Cardiac fibroblast (primary cell): ENCODE results near the gene CHCHD6.
A peak's percentile ranks its signal among the peaks of the same experiment; 100 is the strongest.

Source experiments
- DNase-seq, 2 donors: peaks; one replicate each; pipeline versions ENCODE4 v3.0.0 to v3.0.0-alpha.2; 2010; ENCODE audit warnings: low read depth in 2 of 2
- H3K4me3 ChIP-seq, 2 donors: replicated peaks in 1 of 2; 1 replicate in 1 of 2; 2 replicates in 1 of 2; pipeline ENCODE4 v1.5.1; 2011; ENCODE audit warnings: low read depth in 2 of 2, low read length in 2 of 2, mild to moderate bottlenecking in 2 of 2, moderate library complexity in 1 of 2
- CTCF ChIP-seq: IDR thresholded peaks from one replicate; pipeline ENCODE4 v1.5.1; 2011; ENCODE audit warnings: low read depth, mild to moderate bottlenecking, low read length, inconsistent platforms

Gene CHCHD6

GRCh38 chr3:126983276-126983652 lies 279.2 kb downstream of the CHCHD6 start:
- TF ChIP-seq CTCF = no peak
- DNase-seq = peak in 1 of 2 donors; percentile 12
- H3K4me3 ChIP-seq = peak overlapping the region; percentile 68 to 78

- no peak for TF ChIP-seq CTCF
- DNase-seq = peak; percentile 36 to 43
- H3K4me3 ChIP-seq = peak overlapping the region; percentile 68 to 78
Observed at GRCh38 chr3:126983653-126984390, 279.8 kb downstream of the CHCHD6 start.

DNA sequence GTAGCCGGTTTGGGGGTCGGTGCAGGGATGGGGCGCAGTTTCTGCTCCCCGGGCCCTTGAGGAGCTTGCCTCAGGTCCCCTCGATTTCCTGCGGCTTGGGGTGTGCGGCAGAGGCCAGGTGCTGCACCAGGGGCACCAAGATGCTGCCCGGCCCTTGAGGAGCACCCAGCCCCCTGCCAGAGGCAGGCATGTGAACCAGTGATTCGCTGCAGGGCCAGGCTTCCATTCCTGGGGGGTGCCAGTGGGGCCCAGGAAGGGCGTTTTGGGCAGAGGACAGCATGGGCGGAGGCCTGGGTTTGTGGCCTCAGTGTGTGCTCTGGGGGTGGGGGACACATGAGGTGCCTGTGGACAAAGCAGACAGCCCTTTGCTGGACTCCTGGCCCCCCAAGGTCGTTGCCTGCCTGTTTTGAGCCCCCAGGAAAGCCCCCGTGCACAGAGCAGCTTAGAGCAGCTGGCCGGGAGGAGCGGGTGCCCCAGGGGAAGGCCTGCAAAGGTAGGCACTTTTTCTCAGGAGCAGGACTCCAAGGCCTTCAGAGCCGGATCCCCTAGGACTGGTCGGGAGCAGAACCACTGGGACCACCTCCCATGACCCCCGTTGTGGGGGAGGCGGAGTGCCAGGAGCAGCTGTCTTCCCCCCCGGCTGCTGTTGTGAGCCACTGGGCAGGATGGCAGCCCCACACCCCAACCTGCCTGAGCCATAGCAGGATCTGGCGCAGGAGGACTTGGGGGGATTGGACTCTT lies 280.5 kb downstream of the CHCHD6 start:
- H3K4me3 ChIP-seq = peak overlapping the region; percentile 68 to 78
- TF ChIP-seq CTCF = no peak
- no peak for DNase-seq

DNA sequence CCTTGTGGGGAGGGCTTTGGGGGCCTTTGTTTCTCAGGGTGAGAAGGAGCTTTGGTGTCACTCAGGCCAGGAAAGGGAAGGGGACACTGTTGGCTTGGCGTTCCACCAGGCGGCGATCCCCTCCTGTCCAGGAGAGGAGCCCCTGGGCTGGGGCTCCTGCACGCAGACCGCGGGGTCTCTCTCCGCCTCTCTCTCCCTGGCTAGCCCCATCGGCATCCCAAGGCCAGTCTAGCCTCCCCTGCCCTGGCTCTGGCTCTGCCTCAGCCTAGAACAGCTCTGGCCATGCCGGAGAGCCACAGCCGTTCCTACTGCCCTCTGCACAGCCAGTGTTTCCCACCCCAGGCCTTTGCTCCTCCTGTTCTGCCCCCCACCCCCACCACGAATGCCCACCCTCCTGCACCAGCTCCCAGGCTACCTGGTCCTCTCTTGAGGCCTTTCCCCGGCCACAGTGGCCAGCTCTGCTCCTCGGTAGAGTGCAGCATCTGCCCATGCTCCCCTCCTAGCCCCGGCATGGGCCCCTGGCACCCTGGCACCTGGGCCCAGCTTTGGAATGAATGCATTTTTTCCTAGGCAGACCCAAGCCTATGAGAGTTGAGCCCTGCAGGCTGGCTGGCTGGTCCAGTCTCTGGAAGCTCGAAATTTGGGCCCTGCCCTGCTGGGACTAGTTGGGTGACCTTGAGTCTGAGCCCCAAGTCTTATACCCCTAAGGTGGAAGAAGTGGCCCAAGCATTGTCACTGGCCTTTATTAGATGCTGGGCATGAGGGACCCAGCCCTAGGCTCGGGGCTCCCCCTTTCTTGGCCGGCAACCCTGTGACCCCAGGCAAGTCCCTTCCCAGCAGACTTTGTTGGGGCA lies 281.3 kb downstream of the CHCHD6 start:
- no peak overlapping the region for H3K4me3 ChIP-seq
- TF ChIP-seq CTCF = no peak
- no peak for DNase-seq

DNA sequence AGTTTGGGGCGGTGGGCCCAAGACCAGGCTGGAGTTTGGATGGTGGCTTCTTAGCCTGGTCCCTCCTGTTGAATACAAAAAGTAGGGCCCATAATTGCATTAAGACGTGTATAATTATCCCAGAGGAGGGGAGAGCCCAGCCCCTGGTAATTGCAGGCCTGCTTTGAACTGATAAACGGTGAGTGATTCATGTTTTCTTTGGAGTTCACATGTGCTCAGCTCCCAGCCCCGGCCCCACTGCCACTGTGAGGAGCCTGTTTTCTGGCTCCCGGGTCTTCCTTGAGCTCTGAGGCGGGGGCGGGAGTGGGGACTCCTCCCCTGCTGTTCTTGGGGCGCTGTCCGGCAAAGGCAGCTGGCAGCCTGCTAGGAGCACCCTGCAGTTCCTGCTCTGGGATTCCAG lies 282.0 kb downstream of the CHCHD6 start:
- H3K4me3 ChIP-seq = no peak overlapping the region
- no peak for TF ChIP-seq CTCF
- peak; percentile 30 for DNase-seq

DNA sequence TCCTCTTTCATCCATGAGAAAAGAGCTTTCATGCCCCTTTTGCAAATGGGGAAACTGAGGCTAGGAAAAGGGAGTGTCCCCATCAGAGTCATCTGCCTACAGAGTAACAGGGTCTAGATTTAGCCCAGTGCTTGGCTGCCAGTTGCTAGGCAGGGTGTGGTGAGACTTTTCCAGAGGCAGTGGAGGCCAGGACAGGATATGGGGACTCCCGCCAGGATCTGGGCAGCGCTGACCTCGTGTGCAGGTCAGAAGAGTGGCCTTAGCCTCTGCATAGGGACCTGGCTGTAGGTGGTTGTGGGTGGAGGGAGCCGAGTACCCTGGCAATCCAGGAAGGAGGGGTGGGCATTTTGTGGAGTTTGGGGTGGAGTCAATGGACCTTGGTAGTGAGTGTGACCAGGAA lies 283.1 kb downstream of the CHCHD6 start:
- H3K4me3 ChIP-seq = no peak overlapping the region
- no peak for DNase-seq
- no peak for TF ChIP-seq CTCF
